BLaER1 treated with 17β-estradiol and CSF1 and Interleukin-3, amounts not matched to agents 10 nM and 100 nM (cell line): ENCODE data around the gene TRMT1.
"Not testable (repeated sequence)": the region's sequence is repeated elsewhere in the genome, so short reads cannot be mapped to it uniquely, and the experiment has no call there.

Source experiments
- H3K27ac ChIP-seq, 11 experiments: shearing (Covaris generic); formaldehyde crosslinking; 2 replicates each; pipeline ENCODE4 v1.8.1; 2022
- H3K27me3 ChIP-seq, 11 experiments: shearing (Covaris generic); formaldehyde crosslinking; 2 replicates each; pipeline ENCODE4 v1.8.1; 2022
- H3K36me3 ChIP-seq, 11 experiments: shearing (Covaris generic); formaldehyde crosslinking; 2 replicates each; pipeline ENCODE4 v1.8.1; 2022
- H3K4me1 ChIP-seq, 10 experiments: shearing (Covaris generic); formaldehyde crosslinking; 2 replicates each; pipeline ENCODE4 v1.8.1; 2022
- H3K4me2 ChIP-seq, 11 experiments: shearing (Covaris generic); formaldehyde crosslinking; 2 replicates each; pipeline ENCODE4 v1.8.1; 2022
- H3K4me3 ChIP-seq, 10 experiments: shearing (Covaris generic); formaldehyde crosslinking; 2 replicates each; pipeline ENCODE4 v1.8.1; 2022
- H3K9ac ChIP-seq, 11 experiments: shearing (Covaris generic); formaldehyde crosslinking; 2 replicates each; pipeline ENCODE4 v1.8.1; 2022
- H3K9me3 ChIP-seq, 11 experiments: shearing (Covaris generic); formaldehyde crosslinking; replicated peaks in 1 of 11; 2 replicates each; pipeline ENCODE4 v1.8.1; 2022
- H4K20me1 ChIP-seq, 11 experiments: shearing (Covaris generic); formaldehyde crosslinking; 2 replicates each; pipeline ENCODE4 v1.8.1; 2022
- Cebpa-rat ChIP-seq, 11 experiments: shearing (Covaris generic); IDR thresholded peaks; 2 replicates each; pipeline ENCODE4 v1.8.1; 2022

TRMT1 gene

DNA sequence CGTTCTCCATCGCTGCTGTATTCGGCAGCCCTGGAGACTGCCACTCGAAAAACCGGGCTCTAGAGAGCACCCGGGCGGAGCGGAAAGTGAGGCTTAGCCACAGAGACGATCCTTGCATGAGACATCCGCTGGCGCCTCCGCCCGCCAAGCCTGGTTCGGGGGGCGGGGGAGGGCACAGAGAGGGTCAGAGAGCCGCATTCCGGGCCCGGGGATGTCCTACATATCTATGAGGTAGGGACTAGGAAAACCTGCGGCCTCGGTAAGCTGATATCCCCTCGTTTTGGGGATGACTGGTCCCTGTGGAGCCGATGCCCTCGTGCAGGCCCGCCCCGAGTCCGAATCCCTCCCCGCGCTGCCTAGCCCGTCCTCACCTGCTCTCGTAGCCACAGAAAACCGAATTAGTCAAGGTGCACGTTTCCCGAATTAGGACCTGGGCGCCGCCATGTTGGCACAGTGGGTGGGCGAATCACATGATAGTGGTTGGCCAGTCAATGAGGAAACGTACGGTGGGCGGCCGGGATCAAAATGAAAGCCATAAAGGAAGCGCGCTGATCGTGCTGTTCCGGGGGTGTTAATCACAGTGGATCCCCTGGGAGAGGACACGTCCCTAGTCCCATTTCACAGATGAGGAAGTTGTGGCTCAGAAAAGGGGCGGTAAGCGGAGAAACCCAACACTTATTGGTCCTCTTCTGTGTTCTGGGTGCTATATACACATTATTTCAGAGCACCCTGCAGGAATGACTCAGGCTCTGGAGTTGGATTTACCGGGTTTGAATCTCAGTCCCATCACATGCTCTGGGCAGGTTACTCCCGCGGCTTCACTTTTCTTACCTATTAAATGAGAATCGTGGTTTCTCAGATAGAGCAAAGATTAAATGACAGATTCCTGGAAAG lies at the start of gene TRMT1:
TRMT1 (minus strand) TSS at position 459 of the 894 bp plus-strand sequence; CDS start at position 118, 341 bp downstream.
- Histone ChIP-seq H3K9me3 (no peaks in the 10 kb centered on the region), H3K4me1 (peaks cover 50 to 57% (median 52%) of the 10 kb centered on the region in 10 experiments), H3K9ac (peak within 1 kb of the TSS; percentile 90 to 99 (median 98)), H3K4me3 (peak within 1 kb of the TSS; percentile 95 to 100 (median 100)), H4K20me1 (peaks cover 25 to 33% (median 27%) of the 10 kb centered on the region in 11 experiments), H3K36me3 (peaks cover 17 to 62% (median 53%) of the 10 kb centered on the region in 11 experiments), H3K4me2 (peak within 1 kb of the TSS; percentile 94 to 100 (median 97)), H3K27me3 (no peaks in the 10 kb centered on the region), H3K27ac (peak within 1 kb of the TSS; percentile 44 to 99 (median 95); a peak in 21 of 22 replicates)
- TF ChIP-seq Cebpa-rat (IDR thresholded peaks at IDR 0.05), result no peak

DNA sequence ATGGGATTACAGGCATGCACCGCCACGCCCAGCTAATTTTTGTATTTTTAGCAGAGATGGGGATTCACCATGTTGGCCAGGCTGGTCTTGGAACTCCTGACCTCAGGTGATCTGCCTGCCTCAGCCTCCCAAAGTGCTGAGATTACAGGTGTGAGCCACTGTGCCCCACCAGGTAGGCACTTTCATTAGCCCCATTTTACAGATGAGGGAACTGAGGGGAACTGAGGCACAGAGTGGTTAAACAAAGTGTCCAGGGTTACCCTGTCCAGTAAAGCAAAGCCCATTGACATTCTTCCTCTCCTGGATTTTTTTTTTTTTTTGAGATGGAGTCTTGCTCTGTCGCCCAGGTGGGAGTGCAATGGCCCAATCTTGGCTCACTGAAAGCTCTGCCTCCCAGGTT lies 49.6 kb upstream of the TRMT1 start:
- not testable (repeated sequence) for H3K36me3 ChIP-seq, H4K20me1 ChIP-seq, H3K27me3 ChIP-seq, H3K9me3 ChIP-seq, H3K4me3 ChIP-seq
- peak overlapping the region in 10 of 11 experiments; percentile 75 to 95 (median 88); a peak in 18 of 22 replicates for H3K9ac ChIP-seq
- H3K4me2 ChIP-seq, result peak overlapping the region; percentile 88 to 99 (median 97)
- H3K27ac ChIP-seq, result peak overlapping the region in 10 of 11 experiments; percentile 96 to 100 (median 97); a peak in 20 of 22 replicates
- H3K4me1 ChIP-seq, result peaks cover 91 to 98% (median 96%) of the 10 kb centered on the region in 10 experiments

DNA sequence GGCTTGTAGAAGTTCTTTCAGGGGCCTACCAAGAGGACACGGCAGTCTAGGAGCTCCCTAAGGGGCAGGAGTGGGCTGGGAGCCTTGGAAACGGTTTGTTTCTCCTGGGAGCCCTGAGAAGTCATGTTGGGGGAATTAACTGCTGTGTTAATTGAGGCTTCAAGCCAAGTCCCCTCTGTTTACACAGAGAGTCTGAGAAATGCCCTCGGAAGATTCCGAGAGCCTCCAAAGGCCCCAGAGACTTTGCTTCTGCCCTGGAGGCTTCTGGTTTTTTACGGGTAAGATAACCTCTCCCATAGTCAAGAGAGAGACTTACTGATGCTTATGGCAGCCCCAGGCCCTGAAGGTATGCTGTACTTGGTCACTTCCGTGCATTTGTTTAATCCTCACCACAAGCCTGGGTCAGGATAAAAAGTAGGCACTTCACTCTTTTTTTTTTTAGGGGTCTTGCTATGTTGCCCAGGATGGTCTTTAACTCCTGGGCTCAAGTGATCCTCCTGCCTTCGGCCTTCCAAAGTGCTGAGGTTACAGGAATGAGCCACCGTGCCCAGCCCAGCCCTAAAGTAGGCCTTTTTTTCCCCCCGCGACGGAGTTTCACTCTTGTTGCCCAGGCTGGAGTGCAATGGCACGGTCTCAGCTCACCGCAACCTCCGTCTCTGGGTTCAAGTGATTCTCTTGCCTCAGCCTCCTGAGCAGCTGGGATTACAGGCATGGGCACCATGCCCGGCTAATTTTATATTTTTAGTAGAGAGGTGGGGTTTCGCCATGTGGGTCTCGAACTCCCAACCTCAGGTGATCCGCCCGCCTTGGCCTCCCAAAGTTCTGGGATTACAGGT lies 48.8 kb upstream of the TRMT1 start:
- Histone ChIP-seq H3K4me3 (peak overlapping the region in 8 of 10 experiments; percentile 44 to 69 (median 56); a peak in 15 of 20 replicates), H3K27ac (peak overlapping the region; percentile 90 to 100 (median 97)), H3K9me3 (no peaks in the 10 kb centered on the region), H3K27me3 (no peaks in the 10 kb centered on the region), H3K9ac (peak overlapping the region; percentile 84 to 95 (median 87); a peak in 21 of 22 replicates), H4K20me1 (no peaks in the 10 kb centered on the region), H3K4me2 (peak overlapping the region; percentile 88 to 99 (median 97)), H3K36me3 (no peaks in the 10 kb centered on the region), H3K4me1 (peaks cover 94 to 98% (median 96%) of the 10 kb centered on the region in 10 experiments)
- no peak for TF ChIP-seq Cebpa-rat (IDR thresholded peaks at IDR 0.05)

DNA sequence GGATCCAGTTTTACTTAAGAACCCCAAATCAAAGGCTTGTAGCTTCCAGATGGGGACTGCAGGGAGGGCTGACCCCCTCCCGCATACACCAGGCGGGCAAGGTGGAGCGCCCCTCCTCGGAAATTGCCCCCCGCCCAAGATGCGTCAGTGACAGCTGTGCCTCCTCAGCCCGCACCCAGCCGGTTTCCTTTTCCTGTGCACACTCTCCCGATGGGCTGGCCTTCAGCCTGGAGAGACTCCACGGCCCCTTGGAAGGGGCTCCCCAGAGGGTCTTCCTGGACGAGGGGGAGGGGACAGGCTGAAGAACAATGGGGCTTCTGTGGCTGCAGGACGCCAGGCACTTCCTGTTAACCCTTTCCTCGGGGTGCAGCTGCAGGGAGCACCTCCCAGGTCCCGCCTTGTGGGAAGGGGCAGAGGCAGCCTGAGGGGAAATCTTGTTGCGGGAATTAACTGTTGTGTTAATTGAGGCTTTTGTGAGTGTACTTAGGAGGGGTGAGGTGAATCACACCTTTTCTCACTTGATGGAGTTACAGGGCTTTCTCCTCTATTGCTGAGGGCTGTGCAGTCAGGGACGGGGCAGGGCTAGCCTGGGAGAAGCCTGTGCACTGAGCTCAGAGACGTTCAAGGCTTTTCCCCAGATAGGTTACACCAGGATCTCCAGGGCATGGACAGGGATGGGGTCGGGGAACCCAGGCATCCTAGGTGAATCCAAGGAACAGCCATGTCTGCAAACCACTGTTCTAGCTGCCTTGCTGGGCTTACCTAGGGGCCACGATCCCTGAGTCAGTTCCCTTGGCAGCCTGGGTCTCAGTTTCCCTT lies 48.0 kb upstream of the TRMT1 start:
- H3K27me3 ChIP-seq, result no peaks in the 10 kb centered on the region
- H3K4me2 ChIP-seq, result peak overlapping the region; percentile 88 to 99 (median 97)
- H3K36me3 ChIP-seq, result no peaks in the 10 kb centered on the region
- peaks cover 94 to 98% (median 96%) of the 10 kb centered on the region in 10 experiments for H3K4me1 ChIP-seq
- H3K9me3 ChIP-seq, result no peaks in the 10 kb centered on the region
- H3K4me3 ChIP-seq, result peak overlapping the region; percentile 28 to 69 (median 55); a peak in 17 of 20 replicates
- no peaks in the 10 kb centered on the region for H4K20me1 ChIP-seq
- no peak for TF ChIP-seq Cebpa-rat (IDR thresholded peaks at IDR 0.05)
- peak overlapping the region; percentile 90 to 100 (median 97) for H3K27ac ChIP-seq
- peak overlapping the region; percentile 84 to 95 (median 87) for H3K9ac ChIP-seq

DNA sequence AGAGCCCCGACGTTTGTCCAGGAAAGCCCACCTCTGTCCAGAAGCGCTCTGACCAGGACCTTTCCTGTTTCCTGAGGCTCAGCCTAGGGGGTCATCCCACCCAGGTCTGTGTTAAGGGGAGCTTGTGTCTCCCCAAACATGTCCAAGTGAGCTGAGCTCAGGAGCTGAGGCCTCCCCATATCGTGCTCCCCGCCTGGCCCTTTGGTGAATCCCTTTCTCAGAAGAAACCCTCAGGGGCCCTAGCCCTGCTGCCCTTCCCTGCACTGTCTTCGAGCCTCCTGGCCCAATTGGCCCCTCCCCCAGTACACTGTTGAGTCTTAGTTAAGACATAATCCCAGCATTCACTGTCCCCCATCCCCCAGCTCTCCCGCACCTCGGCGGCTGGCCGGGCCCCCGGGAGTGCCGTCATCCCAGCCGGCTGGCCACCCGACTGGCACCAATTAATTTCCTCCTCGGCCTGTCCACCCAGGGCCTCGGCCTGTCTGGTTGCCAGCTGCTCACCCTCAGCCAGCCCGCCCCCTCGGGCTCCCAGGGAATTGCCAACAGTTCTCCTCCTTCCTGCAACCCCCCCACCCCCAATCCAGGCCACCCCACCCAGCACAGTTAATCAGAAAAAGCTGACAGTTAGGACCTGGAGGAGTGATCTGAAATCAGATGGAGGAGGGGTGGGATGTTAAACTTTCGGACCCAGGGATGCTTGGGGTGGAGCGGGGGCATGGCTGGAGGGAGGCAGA lies 47.2 kb upstream of the TRMT1 start:
- H3K36me3 ChIP-seq, result no peaks in the 10 kb centered on the region
- no peak for TF ChIP-seq Cebpa-rat (IDR thresholded peaks at IDR 0.05)
- peak overlapping the region; percentile 90 to 100 (median 97) for H3K27ac ChIP-seq
- peak overlapping the region; percentile 84 to 95 (median 87) for H3K9ac ChIP-seq
- H3K4me1 ChIP-seq, result peaks cover 90 to 98% (median 96%) of the 10 kb centered on the region in 10 experiments
- H3K27me3 ChIP-seq, result no peaks in the 10 kb centered on the region
- no peaks in the 10 kb centered on the region for H3K9me3 ChIP-seq
- H4K20me1 ChIP-seq, result no peaks in the 10 kb centered on the region
- peak overlapping the region; percentile 41 to 69 (median 56); a peak in 19 of 20 replicates for H3K4me3 ChIP-seq
- peak overlapping the region; percentile 88 to 99 (median 97) for H3K4me2 ChIP-seq

DNA sequence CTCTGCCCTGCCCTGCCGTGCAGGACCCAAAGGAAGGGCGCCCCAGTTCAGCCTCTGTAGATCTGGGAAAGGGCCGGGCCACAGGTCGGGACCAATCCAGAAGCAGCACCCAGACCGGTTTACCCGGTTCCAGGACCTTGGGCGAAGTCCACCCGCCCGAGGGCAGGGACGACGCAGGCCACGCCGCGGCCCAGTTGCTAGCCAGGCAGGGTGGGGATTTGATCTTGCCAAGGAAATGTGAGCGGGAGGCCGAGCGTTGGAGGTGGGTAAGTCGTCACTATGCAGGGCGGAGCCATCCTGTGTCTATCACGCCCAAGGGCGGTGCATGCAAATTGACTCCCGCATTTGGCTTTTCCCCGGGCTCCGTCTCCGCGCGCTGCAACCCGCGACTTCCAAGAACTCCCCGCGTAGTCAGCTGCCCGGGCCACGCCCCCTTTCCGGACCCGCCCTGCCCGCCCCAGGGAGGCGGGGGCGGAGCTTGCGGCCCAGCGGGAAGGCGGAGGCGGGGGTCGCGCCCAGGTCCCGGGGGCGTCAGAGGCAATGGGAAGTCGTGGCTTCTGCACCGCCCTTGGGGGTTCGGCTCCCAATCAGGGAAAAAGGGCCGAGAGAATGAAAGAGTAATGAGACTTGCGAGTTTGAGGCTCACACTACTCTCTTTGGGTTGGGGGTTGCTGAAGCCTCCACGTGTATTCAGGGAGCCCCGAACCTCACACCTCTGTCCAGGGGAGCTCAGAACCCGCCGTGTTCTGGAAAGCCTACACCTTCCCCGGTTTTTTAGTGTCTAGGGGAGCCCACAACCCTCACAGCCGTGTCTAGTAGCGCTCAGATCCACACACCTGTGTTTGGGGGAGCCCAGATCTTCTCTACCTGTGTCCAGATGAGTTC lies 46.4 kb upstream of the TRMT1 start:
- Histone ChIP-seq H4K20me1 (no peaks in the 10 kb centered on the region), H3K9ac (peak overlapping the region; percentile 84 to 95 (median 87)), H3K27ac (peak overlapping the region; percentile 90 to 100 (median 97)), H3K4me2 (peak overlapping the region; percentile 88 to 99 (median 97)), H3K27me3 (no peaks in the 10 kb centered on the region), H3K4me1 (peaks cover 90 to 98% (median 96%) of the 10 kb centered on the region in 10 experiments), H3K9me3 (no peaks in the 10 kb centered on the region), H3K4me3 (peak overlapping the region; percentile 41 to 69 (median 57)), H3K36me3 (no peaks in the 10 kb centered on the region)
- TF ChIP-seq Cebpa-rat (IDR thresholded peaks at IDR 0.05), result no peak

DNA sequence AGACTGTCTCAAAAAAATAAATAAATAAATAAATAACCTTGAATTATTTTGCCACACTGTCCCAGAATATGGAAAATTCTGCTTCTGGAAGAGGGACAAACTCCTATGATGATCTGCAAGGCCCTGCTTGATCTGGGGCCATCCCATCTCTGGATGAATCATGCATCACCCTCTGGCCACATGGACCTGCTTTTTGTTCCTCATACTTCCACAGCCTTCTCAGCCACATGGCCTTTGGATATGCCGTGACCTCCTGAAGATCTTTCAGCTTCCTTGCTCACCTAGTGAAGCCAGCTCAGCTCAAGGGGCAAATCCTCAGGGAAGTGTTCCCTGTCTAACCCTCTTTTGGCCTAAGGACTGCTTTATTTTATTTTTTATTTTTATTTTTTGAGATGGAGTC lies 44.0 kb upstream of the TRMT1 start:
- Histone ChIP-seq H3K4me1 (peaks cover 89 to 99% (median 96%) of the 10 kb centered on the region in 10 experiments), H3K27me3 (no peaks in the 10 kb centered on the region), H3K4me3 (no peak overlapping the region), H4K20me1 (peaks cover 0 to 13% (median 0%) of the 10 kb centered on the region in 11 experiments; a peak in 6 of 22 replicates), H3K4me2 (peak overlapping the region; percentile 88 to 99 (median 97)), H3K9ac (peak overlapping the region in 3 of 11 experiments; percentile 84 to 91 (median 90); a peak in 5 of 22 replicates), H3K27ac (peak overlapping the region in 9 of 11 experiments; percentile 41 to 100 (median 97); a peak in 13 of 22 replicates), H3K9me3 (no peaks in the 10 kb centered on the region), H3K36me3 (no peaks in the 10 kb centered on the region)
- TF ChIP-seq Cebpa-rat (IDR thresholded peaks at IDR 0.05), result no peak
